Neural progenitor cell (in vitro differentiated cells): ENCODE measurements around the gene SIVA1. TPM values are rescaled to one million over a fixed set of nuclear protein-coding genes. Genes with fewer than 3 reads are reported as not detected.

ENCODE experiments used
- DNase-seq: peaks from one replicate; pipeline ENCODE4 v3.0.0-alpha.2; 2016; ENCODE audit warnings: low spot score
- H2AFZ ChIP-seq: fragments of 200-600 bp; sonication (generic); replicated peaks from 2 replicates; pipeline ENCODE4 v1.6.1; 2016; ENCODE audit warnings: antibody characterized with exemption
- H3F3A ChIP-seq: fragments of 200-600 bp; sonication (generic); 2 replicates; pipeline ENCODE4 v1.6.1; 2016; ENCODE audit warnings: antibody characterized with exemption, low read depth
- H3K27ac ChIP-seq: fragments of 200-600 bp; sonication (generic); 2 replicates; pipeline ENCODE4 v1.5.1; 2016; ENCODE audit warnings: mild to moderate bottlenecking
- H3K27me3 ChIP-seq: fragments of 200-600 bp; sonication (generic); 2 replicates; pipeline ENCODE4 v1.6.1; 2016; ENCODE audit warnings: mild to moderate bottlenecking, moderate library complexity
- H3K36me3 ChIP-seq: fragments of 200-600 bp; sonication (generic); 2 replicates; pipeline ENCODE4 v1.5.1; 2016
- H3K4me1 ChIP-seq: fragments of 200-600 bp; sonication (generic); 2 replicates; pipeline ENCODE4 v1.6.1; 2016; ENCODE audit warnings: mixed run types
- H3K4me2 ChIP-seq: fragments of 200-600 bp; sonication (generic); 2 replicates; pipeline ENCODE4 v1.6.1; 2016
- H3K4me3 ChIP-seq: fragments of 200-600 bp; sonication (generic); 2 replicates; pipeline ENCODE4 v1.5.1; 2016
- H3K79me2 ChIP-seq: fragments of 200-600 bp; sonication (generic); 2 replicates; pipeline ENCODE4 v1.6.1; 2016; ENCODE audit warnings: low read depth
- H3K9ac ChIP-seq: fragments of 200-600 bp; sonication (generic); 2 replicates; pipeline ENCODE4 v1.6.1; 2016
- H3K9me3 ChIP-seq: fragments of 200-600 bp; sonication (generic); 2 replicates; pipeline ENCODE4 v1.5.1; 2016; ENCODE audit warnings: low read depth
- H4K20me1 ChIP-seq: fragments of 200-600 bp; sonication (generic); 2 replicates; pipeline ENCODE4 v1.6.1; 2016; ENCODE audit warnings: low read depth
- H3K27ac Mint-ChIP-seq: 3 replicates; pipeline ENCODE4 v1.8.0; 2021; ENCODE audit warnings: mixed read lengths
- H3K27me3 Mint-ChIP-seq: 2 replicates; pipeline ENCODE4 v1.8.0; 2022; ENCODE audit warnings: low read depth, mild to moderate bottlenecking, inconsistent platforms, moderate library complexity, mixed read lengths; ENCODE audit not compliant: insufficient read depth
- H3K36me3 Mint-ChIP-seq: 3 replicates; pipeline ENCODE4 v1.8.0; 2021; ENCODE audit warnings: mixed read lengths
- H3K4me1 Mint-ChIP-seq: 3 replicates; pipeline ENCODE4 v1.8.0; 2021; ENCODE audit warnings: mixed read lengths
- H3K4me3 Mint-ChIP-seq: 3 replicates; pipeline ENCODE4 v1.8.0; 2021; ENCODE audit warnings: mild to moderate bottlenecking, moderate library complexity, mixed read lengths
- H3K9me3 Mint-ChIP-seq: 3 replicates; pipeline ENCODE4 v1.8.0; 2020; ENCODE audit warnings: mixed read lengths
- EZH2 ChIP-seq: fragments of 200-600 bp; sonication (generic); IDR thresholded peaks from 2 replicates; pipeline ENCODE4 v1.6.1; 2017; ENCODE audit warnings: antibody characterized with exemption, mild to moderate bottlenecking, moderate library complexity
- EZH2phosphoT487 ChIP-seq: fragments of 200-600 bp; sonication (generic); IDR thresholded peaks from 2 replicates; pipeline ENCODE4 v1.6.1; 2017; ENCODE audit warnings: antibody characterized with exemption
- total RNA-seq: library from RNA; depleted of rRNA; stranded (reverse); fragments of >200 nt; gene quantifications from 2 replicates; pipeline ENCODE4 v1.2.3, GENCODE V29; 2015; ENCODE audit warnings: low replicate concordance
- TF ChIP-seq, protein P1 (sequence below): fragments of 200-600 bp; sonication (generic); IDR thresholded peaks from 2 replicates; pipeline ENCODE4 v1.5.1; 2017; ENCODE audit warnings: antibody characterized with exemption, mild to moderate bottlenecking

The SIVA1 gene
- total RNA-seq, 1 donor from 2014 or later: 139 TPM

DNA sequence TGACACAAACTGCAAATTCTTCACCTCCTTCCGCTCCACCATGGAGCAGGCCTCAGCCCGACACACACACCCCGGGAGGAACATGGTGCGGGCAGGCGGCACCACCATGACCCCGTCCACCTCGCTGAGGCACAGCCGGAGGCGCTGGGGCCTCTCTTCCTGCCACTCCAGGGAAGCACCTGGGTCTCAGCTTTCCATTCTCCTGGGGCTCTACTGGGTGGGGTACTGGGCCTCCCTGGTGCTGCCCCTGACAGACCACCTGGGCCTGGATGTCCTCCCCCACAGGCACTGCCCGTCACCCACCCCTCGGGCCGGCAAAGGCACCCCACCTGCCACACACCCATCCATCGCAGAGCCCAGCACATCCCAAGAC, 32.7 kb downstream of the SIVA1 start:
- no peaks in the 10 kb centered on the region for H3F3A ChIP-seq
- no peak overlapping the region for H2AFZ ChIP-seq
- H3K4me2 ChIP-seq: no peak overlapping the region
- no peaks in the 10 kb centered on the region for H3K27me3 ChIP-seq
- no peak overlapping the region for H3K27ac Mint-ChIP-seq
- H3K4me3 Mint-ChIP-seq: no peak overlapping the region
- DNase-seq: no peak
- no peaks in the 10 kb centered on the region for H3K36me3 ChIP-seq
- H3K4me3 ChIP-seq: no peak overlapping the region
- H3K27me3 Mint-ChIP-seq: no peaks in the 10 kb centered on the region
- H3K9ac ChIP-seq: no peak overlapping the region
- H3K79me2 ChIP-seq: no peaks in the 10 kb centered on the region
- H3K4me1 ChIP-seq: no peaks in the 10 kb centered on the region
- H3K9me3 Mint-ChIP-seq: no peaks in the 10 kb centered on the region
- no peak overlapping the region for H3K27ac ChIP-seq
- peaks cover 61% of the 10 kb centered on the region for H4K20me1 ChIP-seq
- H3K36me3 Mint-ChIP-seq: peaks cover 2% of the 10 kb centered on the region
- H3K9me3 ChIP-seq: no peaks in the 10 kb centered on the region
- H3K4me1 Mint-ChIP-seq: no peaks in the 10 kb centered on the region
- TF ChIP-seq, protein P1, sequence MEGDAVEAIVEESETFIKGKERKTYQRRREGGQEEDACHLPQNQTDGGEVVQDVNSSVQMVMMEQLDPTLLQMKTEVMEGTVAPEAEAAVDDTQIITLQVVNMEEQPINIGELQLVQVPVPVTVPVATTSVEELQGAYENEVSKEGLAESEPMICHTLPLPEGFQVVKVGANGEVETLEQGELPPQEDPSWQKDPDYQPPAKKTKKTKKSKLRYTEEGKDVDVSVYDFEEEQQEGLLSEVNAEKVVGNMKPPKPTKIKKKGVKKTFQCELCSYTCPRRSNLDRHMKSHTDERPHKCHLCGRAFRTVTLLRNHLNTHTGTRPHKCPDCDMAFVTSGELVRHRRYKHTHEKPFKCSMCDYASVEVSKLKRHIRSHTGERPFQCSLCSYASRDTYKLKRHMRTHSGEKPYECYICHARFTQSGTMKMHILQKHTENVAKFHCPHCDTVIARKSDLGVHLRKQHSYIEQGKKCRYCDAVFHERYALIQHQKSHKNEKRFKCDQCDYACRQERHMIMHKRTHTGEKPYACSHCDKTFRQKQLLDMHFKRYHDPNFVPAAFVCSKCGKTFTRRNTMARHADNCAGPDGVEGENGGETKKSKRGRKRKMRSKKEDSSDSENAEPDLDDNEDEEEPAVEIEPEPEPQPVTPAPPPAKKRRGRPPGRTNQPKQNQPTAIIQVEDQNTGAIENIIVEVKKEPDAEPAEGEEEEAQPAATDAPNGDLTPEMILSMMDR: no peak
- TF ChIP-seq EZH2 (no peak), EZH2phosphoT487 (no peak)

GRCh38 chr14:104786091-104786586, 33.2 kb downstream of the SIVA1 start:
- no peak for TF ChIP-seq EZH2
- TF ChIP-seq, protein P1: no peak
- Histone ChIP-seq H3K9ac (no peak overlapping the region), H3K4me2 (no peak overlapping the region), H3K4me1 (no peaks in the 10 kb centered on the region), H3K27me3 (no peaks in the 10 kb centered on the region), H3K27ac (no peak overlapping the region), H3K36me3 (no peaks in the 10 kb centered on the region), H2AFZ (no peak overlapping the region), H3K4me3 (no peak overlapping the region), H4K20me1 (peaks cover 65% of the 10 kb centered on the region), H3K79me2 (no peaks in the 10 kb centered on the region), H3K9me3 (no peaks in the 10 kb centered on the region), H3F3A (no peaks in the 10 kb centered on the region)
- Mint-ChIP-seq H3K27me3 (no peaks in the 10 kb centered on the region), H3K4me3 (no peak overlapping the region), H3K36me3 (no peaks in the 10 kb centered on the region), H3K4me1 (no peaks in the 10 kb centered on the region), H3K9me3 (no peaks in the 10 kb centered on the region), H3K27ac (no peak overlapping the region)
- no peak for DNase-seq

GRCh38 chr14:104786726-104787675, 34.1 kb downstream of the SIVA1 start:
- H3K27me3 ChIP-seq: no peaks in the 10 kb centered on the region
- H3K79me2 ChIP-seq: peaks cover 6% of the 10 kb centered on the region
- H3K4me3 ChIP-seq: no peak overlapping the region
- H3K9ac ChIP-seq: no peak overlapping the region
- H3K9me3 ChIP-seq: no peaks in the 10 kb centered on the region
- Mint-ChIP-seq H3K4me3 (no peak overlapping the region), H3K36me3 (peaks cover 2% of the 10 kb centered on the region), H3K27me3 (no peaks in the 10 kb centered on the region), H3K4me1 (peaks cover 2% of the 10 kb centered on the region), H3K9me3 (no peaks in the 10 kb centered on the region), H3K27ac (no peak overlapping the region)
- DNase-seq: no peak
- peaks cover 69% of the 10 kb centered on the region for H4K20me1 ChIP-seq
- no peak overlapping the region for H3K4me2 ChIP-seq
- no peak overlapping the region for H3K27ac ChIP-seq
- no peak for TF ChIP-seq EZH2
- TF ChIP-seq EZH2phosphoT487: no peak
- TF ChIP-seq, protein P1: no peak
- H3F3A ChIP-seq: no peaks in the 10 kb centered on the region
- no peak overlapping the region for H2AFZ ChIP-seq
- no peaks in the 10 kb centered on the region for H3K36me3 ChIP-seq
- no peaks in the 10 kb centered on the region for H3K4me1 ChIP-seq
